KMS-11 (cell line): ENCODE results near the gene POLD3.

Experiments
- H2AFZ ChIP-seq: fragments of 200-600 bp; sonication (generic); 2 replicates; pipeline ENCODE4 v1.6.1; 2016; ENCODE audit warnings: antibody characterized with exemption, mixed run types, low read depth
- H3K27ac ChIP-seq: fragments of 200-600 bp; sonication (generic); 2 replicates; pipeline ENCODE4 v1.6.1; 2016; ENCODE audit warnings: mild to moderate bottlenecking, mixed run types
- H3K27me3 ChIP-seq: fragments of 200-600 bp; sonication (generic); 2 replicates; pipeline ENCODE4 v1.6.1; 2017; ENCODE audit warnings: mild to moderate bottlenecking, low read depth, mixed run types, moderate library complexity; ENCODE audit not compliant: insufficient read depth
- H3K36me3 ChIP-seq: fragments of 200-600 bp; sonication (generic); 2 replicates; pipeline ENCODE4 v1.6.1; 2017; ENCODE audit warnings: mild to moderate bottlenecking, mixed run types; ENCODE audit not compliant: insufficient read depth
- H3K4me1 ChIP-seq: fragments of 200-600 bp; sonication (generic); 2 replicates; pipeline ENCODE4 v1.6.1; 2016; ENCODE audit warnings: mild to moderate bottlenecking, low read depth, mixed run types; ENCODE audit not compliant: poor library complexity, severe bottlenecking
- H3K4me2 ChIP-seq: fragments of 200-600 bp; sonication (generic); 2 replicates; pipeline ENCODE4 v1.7.0; 2016; ENCODE audit warnings: mild to moderate bottlenecking, mixed run types
- H3K4me3 ChIP-seq: fragments of 200-600 bp; sonication (generic); IDR thresholded peaks from 2 replicates; pipeline ENCODE4 v1.6.1; 2017; ENCODE audit warnings: low read depth, low read length, mixed read lengths; ENCODE audit not compliant: insufficient read depth
- H3K79me2 ChIP-seq: fragments of 200-600 bp; sonication (generic); 2 replicates; pipeline ENCODE4 v1.6.1; 2016; ENCODE audit warnings: low read depth, mixed run types; ENCODE audit not compliant: insufficient read depth
- H3K9ac ChIP-seq: fragments of 200-600 bp; sonication (generic); 2 replicates; pipeline ENCODE4 v1.6.1; 2016; ENCODE audit warnings: mild to moderate bottlenecking, mixed run types
- H4K20me1 ChIP-seq: fragments of 200-600 bp; sonication (generic); 2 replicates; pipeline ENCODE4 v1.6.1; 2016; ENCODE audit warnings: mild to moderate bottlenecking, mixed run types; ENCODE audit not compliant: insufficient read depth
- CTCF ChIP-seq: fragments of 200-600 bp; sonication (generic); conservative IDR thresholded peaks from 2 replicates; pipeline ENCODE4 v1.6.1; 2017; ENCODE audit warnings: low read depth, mild to moderate bottlenecking, antibody characterized with exemption, low read length, moderate library complexity, mixed read lengths

Gene POLD3

DNA sequence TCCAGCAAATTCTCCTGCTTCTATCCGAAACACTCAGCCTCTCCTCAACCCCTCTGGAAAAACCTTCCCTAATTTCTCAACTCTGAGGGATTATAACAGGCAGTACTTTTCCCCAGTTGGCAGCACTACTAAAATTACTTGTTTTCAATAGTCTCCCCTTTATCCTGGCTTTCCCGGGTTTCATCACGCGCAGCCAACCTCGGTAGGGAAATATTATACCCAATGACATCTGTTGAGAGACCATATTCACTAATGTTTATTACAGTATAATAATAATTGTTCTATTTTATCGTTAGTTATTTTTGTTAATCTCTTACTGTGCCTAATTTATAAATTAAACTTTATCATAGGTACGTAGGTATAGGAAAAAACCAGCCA, 330 bp upstream of the POLD3 start:
- peak overlapping the region; percentile 88; the same call in 1 of the 2 replicates for H3K9ac ChIP-seq
- no peak overlapping the region for H3K4me3 ChIP-seq
- no peak for TF ChIP-seq CTCF
- H3K27me3 ChIP-seq, result no peaks in the 10 kb centered on the region
- no peaks in the 10 kb centered on the region for H4K20me1 ChIP-seq
- H2AFZ ChIP-seq, result peak overlapping the region; percentile 64
- H3K79me2 ChIP-seq, result peaks cover 33% of the 10 kb centered on the region
- no peaks in the 10 kb centered on the region; the same call in 1 of the 2 replicates for H3K36me3 ChIP-seq
- H3K27ac ChIP-seq, result no peak overlapping the region; the same call in 1 of the 2 replicates
- H3K4me1 ChIP-seq, result peaks cover 17% of the 10 kb centered on the region
- H3K4me2 ChIP-seq, result peak overlapping the region; percentile 55

DNA sequence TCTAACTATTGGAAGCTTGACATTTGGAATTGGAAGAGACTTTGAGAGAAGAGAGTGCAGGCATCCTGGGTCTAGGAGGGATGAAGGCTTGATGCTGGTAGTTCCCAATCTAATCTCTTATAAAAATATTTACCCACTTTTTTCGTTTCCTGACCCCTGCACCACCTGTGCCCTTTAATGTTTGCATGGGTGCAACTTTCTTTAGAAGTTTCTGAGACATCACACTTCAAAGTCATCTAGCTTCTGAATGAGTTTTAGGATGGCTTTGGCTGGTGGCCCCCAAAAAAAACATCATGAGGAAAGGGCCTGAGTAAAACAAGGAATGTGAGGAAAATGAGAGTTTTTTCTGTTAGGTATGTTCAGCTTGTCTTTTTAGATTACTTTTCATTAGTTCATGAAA, 1.1 kb downstream of the POLD3 start:
- H3K4me1 ChIP-seq, result peaks cover 17% of the 10 kb centered on the region
- no peak for TF ChIP-seq CTCF
- H3K27me3 ChIP-seq, result no peaks in the 10 kb centered on the region
- no peak overlapping the region for H3K4me3 ChIP-seq
- H3K9ac ChIP-seq, result peak overlapping the region; percentile 88; the same call in 1 of the 2 replicates
- H3K79me2 ChIP-seq, result peaks cover 33% of the 10 kb centered on the region
- peak overlapping the region; percentile 64; the same call in 1 of the 2 replicates for H2AFZ ChIP-seq
- no peak overlapping the region for H3K27ac ChIP-seq
- peak overlapping the region; percentile 47 for H3K4me2 ChIP-seq
- no peaks in the 10 kb centered on the region; the same call in 1 of the 2 replicates for H3K36me3 ChIP-seq
- no peaks in the 10 kb centered on the region for H4K20me1 ChIP-seq

- Histone ChIP-seq H2AFZ (no peak overlapping the region), H3K9ac (no peak overlapping the region), H3K4me2 (no peak overlapping the region), H3K4me1 (peaks cover 11% of the 10 kb centered on the region), H3K4me3 (no peak overlapping the region), H4K20me1 (no peaks in the 10 kb centered on the region), H3K27me3 (no peaks in the 10 kb centered on the region), H3K79me2 (no peaks in the 10 kb centered on the region), H3K27ac (no peak overlapping the region), H3K36me3 (0 out of 2 replicates have a peak, but pooled peaks cover under 1% of the 10 kb centered on the region)
- no peak for TF ChIP-seq CTCF
Observed at GRCh38 chr11:74602637-74603556, 10.5 kb downstream of the POLD3 start.

GRCh38 chr11:74603845-74604244, 11.5 kb downstream of the POLD3 start:
- Histone ChIP-seq H2AFZ (no peak overlapping the region), H4K20me1 (no peaks in the 10 kb centered on the region), H3K4me3 (no peak overlapping the region), H3K4me1 (peaks cover 11% of the 10 kb centered on the region), H3K36me3 (peaks cover 8% of the 10 kb centered on the region; the same call in 1 of the 2 replicates), H3K79me2 (no peaks in the 10 kb centered on the region; the same call in 1 of the 2 replicates), H3K9ac (no peak overlapping the region), H3K4me2 (no peak overlapping the region), H3K27me3 (no peaks in the 10 kb centered on the region), H3K27ac (no peak overlapping the region)
- TF ChIP-seq CTCF, result no peak
